HG02870 (cell line): ENCODE measurements around the gene TPRN.
"Not testable (repeated sequence)": the region's sequence is repeated elsewhere in the genome, so short reads cannot be mapped to it uniquely, and the experiment has no call there.

Experiments used
- ATAC-seq: cut with Tn5 transposase; IDR thresholded peaks from one replicate; pipeline ENCODE4 v1.9.1; 2021; ENCODE audit warnings: mild to moderate bottlenecking, moderate library complexity; ENCODE audit not compliant: unreplicated experiment

TPRN gene

GRCh38 chr9:137200311-137201204, at the start of gene TPRN:
Gene TPRN, minus strand, starts transcription at chr9:137200741. Its CDS starts 30 bp downstream, at chr9:137200711.
- ATAC-seq, result peak; percentile 94

- no peak for ATAC-seq
These were observed 47.3 kb upstream of the TPRN start for GRCh38 chr9:137247916-137248175.

GRCh38 chr9:137247135-137247915, 46.8 kb upstream of the TPRN start:
- ATAC-seq, result no peak

GRCh38 chr9:137245450-137246421, 45.2 kb upstream of the TPRN start:
- ATAC-seq, result no peak

- ATAC-seq, result no peak
These were observed 44.2 kb upstream of the TPRN start for GRCh38 chr9:137244486-137245449.

GRCh38 chr9:137243626-137244485, 43.3 kb upstream of the TPRN start:
- ATAC-seq, result no peak

- ATAC-seq, result not testable (repeated sequence)
These were observed 42.7 kb upstream of the TPRN start for GRCh38 chr9:137243266-137243625.

- ATAC-seq, result no peak
These were observed 42.0 kb upstream of the TPRN start for GRCh38 chr9:137242269-137243203.

GRCh38 chr9:137241490-137242268, 41.1 kb upstream of the TPRN start:
- peak; percentile 7 for ATAC-seq

GRCh38 chr9:137240841-137241489, 40.4 kb upstream of the TPRN start, which contains the start of gene TUBB4B:
Gene TUBB4B, plus strand, starts transcription at chr9:137241287. Its CDS starts 74 bp downstream, at chr9:137241361.
- peak; percentile 77 for ATAC-seq

- peak; percentile 13 for ATAC-seq
These were observed 39.8 kb upstream of the TPRN start for GRCh38 chr9:137240318-137240840.

- ATAC-seq, result not testable (repeated sequence)
These were observed 39.1 kb upstream of the TPRN start for GRCh38 chr9:137239541-137240200.

- ATAC-seq, result no peak
These were observed 37.5 kb upstream of the TPRN start for GRCh38 chr9:137237759-137238726.

- no peak for ATAC-seq
These were observed 36.4 kb upstream of the TPRN start for GRCh38 chr9:137236936-137237421.
